ENCODE measurements around the gene ZSWIM5. TPM values are rescaled to one million over a fixed set of nuclear protein-coding genes. Genes with fewer than 3 reads are reported as not detected.
A peak's percentile ranks its signal among the peaks of the same experiment; 100 is the strongest.
"Not testable (repeated sequence)": the region's sequence is repeated elsewhere in the genome, so short reads cannot be mapped to it uniquely, and the experiment has no call there.

ZSWIM5 gene
- polyA plus RNA-seq, 3 donors = 6.8 to 7.6 (median 7.4) TPM

- DNase-seq (ENCODE audit: low read depth in 3 of 3, low spot score in 2 of 3) = peak in 1 of 3 donors; percentile 40
These were observed 1.1 kb downstream of the ZSWIM5 start for GRCh38 chr1:45205011-45205909.

DNA sequence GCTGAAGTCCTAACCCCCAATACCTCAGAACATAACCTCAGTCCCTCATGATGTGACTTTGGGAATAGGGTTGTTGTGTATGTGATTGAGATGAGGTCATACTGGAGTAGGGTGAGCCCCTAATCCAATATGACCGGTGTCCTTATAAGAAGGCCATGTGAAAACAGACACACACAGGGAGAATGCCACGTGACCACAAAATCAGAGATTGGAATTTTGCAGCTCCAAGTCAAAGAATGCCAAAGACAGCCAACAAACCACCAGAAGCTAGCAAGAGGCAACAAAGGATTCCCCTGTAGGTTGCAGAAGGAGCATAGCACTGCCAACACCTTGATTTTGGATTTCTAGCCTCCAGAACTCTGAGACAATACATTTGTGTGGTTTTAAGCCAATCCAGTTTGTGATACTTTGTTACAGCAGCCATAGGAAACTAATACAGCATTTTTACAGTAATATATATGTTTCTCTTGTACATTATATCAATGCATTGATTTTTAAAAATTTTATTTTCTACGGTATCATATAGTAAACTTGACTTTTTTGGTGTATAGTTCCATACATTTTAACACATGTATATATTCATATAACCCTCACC, 5.4 kb downstream of the ZSWIM5 start:
- DNase-seq (ENCODE audit: low read depth in 3 of 3, low spot score in 2 of 3) = no peak

- DNase-seq (ENCODE audit: low read depth in 3 of 3, low spot score in 2 of 3) = no peak
These were observed 6.0 kb downstream of the ZSWIM5 start for GRCh38 chr1:45200435-45200834.

- DNase-seq (ENCODE audit: low read depth in 3 of 3, low spot score in 2 of 3) = no peak
These were observed 8.2 kb downstream of the ZSWIM5 start for GRCh38 chr1:45198185-45198584.

GRCh38 chr1:45196863-45197262, 9.5 kb downstream of the ZSWIM5 start:
- no peak for DNase-seq (ENCODE audit: low read depth in 3 of 3, low spot score in 2 of 3)

DNA sequence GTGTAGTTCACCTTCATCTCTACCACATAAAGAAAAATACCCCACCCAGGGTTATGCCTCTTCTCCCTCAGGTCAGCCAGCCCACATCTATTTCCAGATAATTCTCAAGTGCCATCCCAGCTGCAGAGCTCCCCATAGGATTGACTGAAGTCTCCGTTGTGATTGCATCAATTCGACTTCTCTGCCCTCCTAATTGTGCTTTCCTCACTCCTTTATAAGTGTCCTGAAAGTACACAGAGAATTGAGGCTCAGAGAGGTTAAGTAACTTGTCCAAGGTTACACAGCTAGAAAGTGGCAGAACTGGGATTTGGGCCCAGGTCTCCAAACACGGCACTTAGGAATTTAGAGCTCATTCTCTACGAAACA, 15.0 kb downstream of the ZSWIM5 start:
- DNase-seq (ENCODE audit: low read depth in 3 of 3, low spot score in 2 of 3) = no peak

- no peak for DNase-seq (ENCODE audit: low read depth in 3 of 3, low spot score in 2 of 3)
These were observed 18.7 kb downstream of the ZSWIM5 start for GRCh38 chr1:45187725-45188124.

DNA sequence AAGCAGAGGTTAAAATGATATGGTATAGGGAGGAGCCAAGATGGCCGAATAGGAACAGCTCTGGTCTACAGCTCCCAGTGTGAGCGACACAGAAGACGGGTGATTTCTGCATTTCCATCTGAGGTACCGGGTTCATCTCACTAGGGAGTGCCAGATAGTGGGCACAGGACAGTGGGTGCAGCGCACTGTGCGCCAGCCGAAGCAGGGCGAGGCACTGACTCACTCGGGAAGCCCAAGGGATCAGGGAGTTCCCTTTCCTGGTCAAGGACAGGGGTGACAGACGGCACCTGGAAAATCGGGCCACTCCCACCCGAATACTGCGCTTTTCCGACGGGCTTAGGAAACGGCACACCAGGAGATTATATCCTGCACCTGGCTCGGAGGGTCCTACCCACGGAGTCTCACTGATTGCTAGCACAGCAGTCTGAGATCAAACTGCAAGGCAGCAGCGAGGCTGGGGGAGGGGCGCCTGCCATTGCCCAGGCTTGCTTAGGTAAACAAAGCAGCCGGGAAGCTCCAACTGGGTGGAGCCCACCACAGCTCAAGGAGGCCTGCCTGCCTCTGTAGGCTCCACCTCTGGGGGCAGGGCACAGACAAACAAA, 26.4 kb downstream of the ZSWIM5 start:
- not testable (repeated sequence) for DNase-seq (ENCODE audit: low read depth in 3 of 3, low spot score in 2 of 3)

DNA sequence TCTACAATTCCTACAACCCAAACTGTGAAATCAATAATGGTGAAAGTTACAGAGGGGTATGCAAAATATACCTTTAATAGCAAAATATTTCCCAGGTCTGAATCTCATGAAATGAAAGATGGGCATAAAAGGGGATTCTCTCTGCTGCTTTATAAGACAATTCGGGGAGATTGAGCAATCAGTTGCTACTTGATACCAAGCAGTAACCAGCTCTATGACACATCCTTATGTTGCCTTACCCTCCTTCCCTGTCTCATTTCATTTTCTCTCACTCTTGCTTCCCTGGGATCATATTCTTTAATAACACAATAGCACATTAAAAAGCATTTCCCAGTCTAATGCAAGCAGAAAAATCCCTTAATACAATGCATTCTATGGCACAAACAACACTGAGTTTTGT, 29.0 kb downstream of the ZSWIM5 start:
- no peak for DNase-seq (ENCODE audit: low read depth in 3 of 3, low spot score in 2 of 3)

- no peak for DNase-seq (ENCODE audit: low read depth in 3 of 3, low spot score in 2 of 3)
These were observed 33.6 kb downstream of the ZSWIM5 start for GRCh38 chr1:45172764-45173163.

GRCh38 chr1:45172005-45172404, 34.4 kb downstream of the ZSWIM5 start:
- no peak for DNase-seq (ENCODE audit: low read depth in 3 of 3, low spot score in 2 of 3)

DNA sequence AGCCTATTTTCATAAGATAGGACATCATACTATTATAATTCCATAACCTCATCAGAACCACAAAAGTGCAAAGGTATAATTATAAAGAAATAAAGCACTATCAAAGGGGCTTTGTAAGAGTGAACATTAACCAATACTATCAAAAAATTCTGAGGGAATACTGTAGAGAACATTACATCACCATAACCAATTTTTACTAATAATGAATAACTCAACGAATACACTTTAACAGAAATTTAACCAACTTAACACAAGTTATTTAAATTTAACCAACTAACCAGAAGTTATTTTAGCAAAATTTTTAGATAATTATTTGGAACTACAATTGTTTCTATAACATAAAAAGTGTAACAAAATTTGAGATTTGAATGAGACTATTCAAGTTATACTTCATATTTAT, 34.8 kb downstream of the ZSWIM5 start:
- DNase-seq (ENCODE audit: low read depth in 3 of 3, low spot score in 2 of 3) = no peak

- DNase-seq (ENCODE audit: low read depth in 3 of 3, low spot score in 2 of 3) = no peak
These were observed 36.2 kb downstream of the ZSWIM5 start for GRCh38 chr1:45170151-45170742.

GRCh38 chr1:45167947-45168346, 38.5 kb downstream of the ZSWIM5 start:
- DNase-seq (ENCODE audit: low read depth in 3 of 3, low spot score in 2 of 3) = not testable (repeated sequence)

GRCh38 chr1:45164307-45164706, 42.1 kb downstream of the ZSWIM5 start:
- not testable (repeated sequence) for DNase-seq (ENCODE audit: low read depth in 3 of 3, low spot score in 2 of 3)

- not testable (repeated sequence) for DNase-seq (ENCODE audit: low read depth in 3 of 3, low spot score in 2 of 3)
These were observed 43.3 kb downstream of the ZSWIM5 start for GRCh38 chr1:45163111-45163510.

- not testable (repeated sequence) for DNase-seq (ENCODE audit: low read depth in 3 of 3, low spot score in 2 of 3)
These were observed 44.1 kb downstream of the ZSWIM5 start for GRCh38 chr1:45162041-45163035.

GRCh38 chr1:45155957-45156356, 50.4 kb downstream of the ZSWIM5 start:
- no peak for DNase-seq (ENCODE audit: low read depth in 3 of 3, low spot score in 2 of 3)

DNA sequence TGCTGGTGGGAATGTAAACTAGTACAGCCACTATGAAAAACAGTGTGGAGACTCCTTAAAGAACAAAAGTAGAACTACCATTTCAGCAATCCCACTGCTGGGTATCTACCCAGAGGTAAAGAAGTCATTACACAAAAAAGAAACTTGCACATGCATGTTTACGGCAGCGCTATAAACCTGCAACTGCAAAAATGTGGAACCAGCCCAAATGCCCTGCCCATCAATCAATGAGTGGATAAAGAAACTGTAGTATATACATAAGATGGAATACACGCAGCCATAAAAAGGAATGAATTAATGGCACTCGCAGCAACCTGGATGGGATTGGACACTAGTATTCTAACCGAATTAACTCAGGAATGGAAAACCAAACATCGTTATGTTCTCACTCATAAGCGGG, 51.0 kb downstream of the ZSWIM5 start:
- DNase-seq (ENCODE audit: low read depth in 3 of 3, low spot score in 2 of 3) = no peak

DNA sequence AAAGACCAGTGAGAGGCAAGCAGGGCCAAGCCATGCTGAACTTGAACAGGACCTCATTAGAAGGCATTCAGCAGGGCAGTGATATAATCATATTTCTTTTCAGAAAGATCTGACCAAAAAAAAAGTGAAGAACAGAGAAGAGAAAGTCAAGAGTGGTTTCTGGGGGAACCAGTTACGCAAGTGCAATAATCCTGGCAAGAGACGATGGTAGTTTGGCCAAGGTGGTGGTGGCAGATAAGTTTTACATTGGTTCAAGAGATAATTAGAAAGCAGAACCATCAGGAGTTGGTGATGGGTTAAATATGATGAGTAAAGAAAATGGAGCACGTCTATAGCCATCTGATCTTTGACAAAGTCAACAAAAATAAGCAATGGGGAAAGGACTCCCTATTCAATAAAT, 54.3 kb downstream of the ZSWIM5 start:
- no peak for DNase-seq (ENCODE audit: low read depth in 3 of 3, low spot score in 2 of 3)
